ENCODE results near the gene SLC7A6.

- TF ChIP-seq, protein P1, sequence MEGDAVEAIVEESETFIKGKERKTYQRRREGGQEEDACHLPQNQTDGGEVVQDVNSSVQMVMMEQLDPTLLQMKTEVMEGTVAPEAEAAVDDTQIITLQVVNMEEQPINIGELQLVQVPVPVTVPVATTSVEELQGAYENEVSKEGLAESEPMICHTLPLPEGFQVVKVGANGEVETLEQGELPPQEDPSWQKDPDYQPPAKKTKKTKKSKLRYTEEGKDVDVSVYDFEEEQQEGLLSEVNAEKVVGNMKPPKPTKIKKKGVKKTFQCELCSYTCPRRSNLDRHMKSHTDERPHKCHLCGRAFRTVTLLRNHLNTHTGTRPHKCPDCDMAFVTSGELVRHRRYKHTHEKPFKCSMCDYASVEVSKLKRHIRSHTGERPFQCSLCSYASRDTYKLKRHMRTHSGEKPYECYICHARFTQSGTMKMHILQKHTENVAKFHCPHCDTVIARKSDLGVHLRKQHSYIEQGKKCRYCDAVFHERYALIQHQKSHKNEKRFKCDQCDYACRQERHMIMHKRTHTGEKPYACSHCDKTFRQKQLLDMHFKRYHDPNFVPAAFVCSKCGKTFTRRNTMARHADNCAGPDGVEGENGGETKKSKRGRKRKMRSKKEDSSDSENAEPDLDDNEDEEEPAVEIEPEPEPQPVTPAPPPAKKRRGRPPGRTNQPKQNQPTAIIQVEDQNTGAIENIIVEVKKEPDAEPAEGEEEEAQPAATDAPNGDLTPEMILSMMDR (conservative IDR thresholded peaks at IDR 0.05 in 1 of 2, IDR thresholded peaks at IDR 0.05 in 1 of 2; ENCODE audit: extremely low read depth in 1 of 2, insufficient read depth in 1 of 2, low read depth in 1 of 2, low read length in 2 of 2), result no peak
- no peak for TF ChIP-seq EZH2 (IDR thresholded peaks at IDR 0.05; ENCODE audit: borderline replicate concordance, low read length)
These were observed 18.2 kb upstream of the SLC7A6 start for GRCh38 chr16:68246121-68246520.
